NCI-H2107 treated with DMSO at 0.1 percent for 48 hours (cell line): ENCODE measurements around the gene NAGK.
"Not testable (repeated sequence)": the region's sequence is repeated elsewhere in the genome, so short reads cannot be mapped to it uniquely, and the experiment has no call there.

Experiments
- DNase-seq: peaks from one replicate; lab custom pipeline; 2025; ENCODE audit not compliant: unreplicated experiment; lab: John Stamatoyannopoulos, UW

NAGK gene

DNA sequence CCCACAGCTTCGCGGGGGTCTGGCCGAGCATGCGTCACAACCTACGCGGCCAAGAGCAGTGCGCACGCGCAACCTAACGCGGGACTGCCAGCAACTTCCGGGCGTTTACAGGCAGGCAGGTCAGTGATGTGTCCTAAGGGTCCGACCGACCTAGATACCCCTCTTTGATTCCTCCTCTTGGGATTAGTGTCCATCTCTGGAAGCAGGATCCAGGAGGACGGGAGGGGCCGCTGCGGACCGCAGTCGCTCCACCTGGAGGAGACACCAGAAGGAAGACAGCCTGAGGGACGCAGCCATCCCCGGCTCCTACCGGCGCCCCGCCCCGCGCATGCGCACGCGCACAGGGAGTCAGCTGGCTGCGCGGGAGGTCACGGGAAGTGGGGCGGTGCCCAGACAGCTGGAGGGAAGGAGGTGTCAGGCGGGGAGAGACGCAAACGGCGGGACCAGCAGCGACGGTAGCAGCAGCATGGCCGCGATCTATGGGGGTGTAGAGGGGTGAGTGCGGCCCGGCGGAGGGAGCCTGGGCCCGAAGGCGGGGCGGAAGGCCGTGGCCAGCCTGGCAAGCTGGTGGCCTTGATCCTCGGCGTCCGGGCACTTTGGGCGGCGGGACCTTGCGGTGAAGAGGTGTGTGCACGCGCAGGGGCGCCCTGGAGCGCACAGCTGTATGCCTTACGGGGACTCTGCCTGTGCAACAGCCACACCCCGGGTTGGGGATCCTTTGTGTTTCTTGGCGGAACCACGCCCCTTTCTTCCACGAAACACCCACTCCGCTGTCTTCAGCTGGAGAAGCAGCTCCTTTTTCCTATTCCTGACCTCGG is at the start of gene NAGK:
Gene NAGK, plus strand, starts transcription at position 431 of the 818 bp plus-strand sequence. Its CDS starts 36 bp downstream, at position 467.
- peak; percentile 80 for DNase-seq

- DNase-seq: not testable (repeated sequence)
Observed at GRCh38 chr2:71019989-71020388, 48.5 kb upstream of the NAGK start.

- DNase-seq: not testable (repeated sequence)
Observed at GRCh38 chr2:71021394-71021793, 47.1 kb upstream of the NAGK start.

GRCh38 chr2:71023553-71024243 is 44.8 kb upstream of the NAGK start:
- not testable (repeated sequence) for DNase-seq

GRCh38 chr2:71036296-71036695 is 32.2 kb upstream of the NAGK start:
- not testable (repeated sequence) for DNase-seq

- no peak for DNase-seq
Observed at GRCh38 chr2:71042287-71042686, 26.2 kb upstream of the NAGK start.

DNA sequence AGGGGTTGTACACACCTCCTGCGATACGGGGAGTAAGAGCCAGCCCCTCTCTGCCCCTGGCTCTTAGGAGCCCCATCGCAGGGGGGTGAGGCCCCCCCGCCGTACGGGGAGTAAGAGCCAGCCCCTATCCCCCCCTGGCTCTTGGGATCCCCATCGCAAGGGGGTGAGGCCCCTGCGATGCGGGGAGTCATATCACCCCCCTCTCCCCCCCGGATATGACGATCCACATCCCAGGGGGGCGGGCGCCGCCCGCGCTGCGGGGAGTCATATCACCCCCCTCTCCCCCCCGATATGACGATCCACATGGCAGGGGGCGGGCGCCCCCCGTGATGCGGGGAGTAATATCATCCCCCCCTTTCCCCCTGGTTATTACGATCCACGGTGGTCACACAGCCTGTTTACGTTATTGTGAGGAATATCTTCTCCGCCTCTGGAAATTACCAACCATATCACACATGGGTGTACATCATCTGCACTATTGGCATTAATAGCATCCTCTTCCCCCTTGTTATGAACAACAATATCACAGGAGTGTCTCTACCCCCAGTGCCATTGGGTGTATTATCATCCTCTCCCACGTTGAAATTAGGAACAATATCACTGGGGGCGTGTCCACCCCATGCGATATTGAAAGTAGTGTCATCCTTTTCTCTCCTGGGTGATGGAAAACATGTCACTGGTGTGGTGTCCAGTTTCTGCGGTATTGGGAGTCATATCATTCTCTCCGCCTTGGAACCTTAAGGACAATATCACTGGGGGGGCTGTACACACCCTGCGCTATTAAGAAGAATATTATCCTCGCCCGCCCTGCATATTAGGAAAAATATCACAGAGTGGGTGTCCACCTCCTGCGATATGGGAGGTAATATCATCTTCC is 24.7 kb upstream of the NAGK start:
- DNase-seq: no peak

- no peak for DNase-seq
Observed at GRCh38 chr2:71045151-71045550, 23.3 kb upstream of the NAGK start.

DNA sequence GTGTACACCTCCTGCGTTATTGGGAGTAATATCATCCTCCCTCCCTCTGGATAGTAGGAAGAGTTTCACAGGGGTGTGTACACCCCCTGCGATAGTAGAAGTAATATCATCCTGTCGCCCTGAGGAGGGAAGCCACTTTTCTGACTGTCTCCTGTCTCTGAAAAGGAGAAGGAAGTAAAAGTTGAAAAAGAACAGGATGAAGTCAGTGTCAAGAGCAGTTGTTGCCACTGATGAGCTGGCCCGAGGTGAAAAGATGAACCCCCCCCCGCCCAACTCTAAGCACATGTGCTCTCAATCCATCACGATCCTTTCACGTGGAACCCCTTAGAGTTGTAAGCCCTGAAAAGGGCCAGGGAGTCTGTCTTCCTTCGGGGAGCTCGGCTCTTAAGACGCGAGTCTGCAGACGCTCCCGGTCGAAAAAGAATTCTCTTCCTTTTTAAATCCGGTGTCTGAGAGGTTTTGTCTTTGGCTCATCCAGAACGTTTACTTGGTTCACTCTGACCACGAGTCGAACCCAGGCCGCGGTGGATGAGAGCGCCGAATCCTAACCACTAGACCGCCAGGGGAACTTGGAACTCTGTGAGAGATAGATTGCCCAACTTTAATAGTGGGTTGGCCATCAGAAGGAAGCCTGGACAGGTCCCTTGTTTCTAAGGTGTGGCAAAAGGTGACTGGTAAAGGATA is 22.4 kb upstream of the NAGK start:
- DNase-seq: no peak

GRCh38 chr2:71048096-71048495 is 20.4 kb upstream of the NAGK start:
- DNase-seq: no peak

DNA sequence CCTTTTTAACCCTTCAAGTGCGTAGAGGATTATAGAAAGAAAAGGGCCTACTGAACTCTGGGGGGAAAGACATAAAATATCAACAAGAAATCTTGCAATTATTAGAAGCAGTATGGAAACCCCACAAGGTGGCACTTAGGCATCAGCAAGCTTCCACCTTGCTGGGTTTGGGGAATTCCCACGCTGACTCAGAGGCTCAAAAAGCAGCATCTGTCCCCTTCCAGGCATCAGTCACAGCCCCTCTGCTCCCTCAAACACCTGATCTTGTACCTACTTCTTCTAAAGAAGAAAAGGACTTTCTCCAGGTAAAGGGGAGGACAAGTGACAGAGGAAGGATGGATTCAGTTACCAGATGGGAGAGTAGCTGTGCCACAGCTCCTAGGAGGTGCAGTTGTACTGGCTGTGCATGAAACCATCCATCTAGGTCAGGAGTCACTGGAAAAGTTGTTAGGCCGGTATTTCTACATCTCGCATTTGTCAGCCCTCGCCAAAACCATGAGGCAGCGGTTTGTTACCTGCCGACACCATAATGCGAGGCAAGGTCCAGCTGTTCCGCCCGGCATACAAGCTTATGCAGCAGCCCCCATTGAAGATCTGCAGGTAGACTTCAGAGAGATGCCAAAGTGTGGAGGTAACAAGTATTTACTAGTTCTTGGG is 18.6 kb upstream of the NAGK start:
- not testable (repeated sequence) for DNase-seq

DNA sequence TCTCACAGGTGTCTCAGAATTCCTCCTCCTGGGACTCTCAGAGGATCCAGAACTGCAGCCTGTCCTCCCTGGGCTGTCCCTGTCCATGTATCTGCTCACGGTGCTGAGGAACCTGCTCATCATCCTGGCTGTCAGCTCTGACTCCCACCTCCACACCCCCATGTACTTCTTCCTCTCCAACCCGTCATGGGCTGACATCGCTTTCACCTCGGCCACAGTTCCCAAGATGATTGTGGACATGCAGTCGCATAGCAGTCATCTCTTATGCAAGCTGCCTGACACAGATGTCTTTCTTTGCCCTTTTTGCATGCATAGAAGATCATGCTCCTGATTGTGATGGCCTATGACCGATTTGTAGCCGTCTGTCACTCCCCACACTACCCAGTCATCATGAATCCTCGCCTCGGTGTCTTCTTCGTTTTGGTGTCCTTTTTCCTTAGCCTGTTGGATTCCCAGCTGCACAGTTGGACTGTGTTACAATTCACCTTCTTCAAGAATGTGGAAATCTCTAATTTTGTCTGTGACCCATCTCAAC is 13.2 kb upstream of the NAGK start:
- DNase-seq: not testable (repeated sequence)

DNA sequence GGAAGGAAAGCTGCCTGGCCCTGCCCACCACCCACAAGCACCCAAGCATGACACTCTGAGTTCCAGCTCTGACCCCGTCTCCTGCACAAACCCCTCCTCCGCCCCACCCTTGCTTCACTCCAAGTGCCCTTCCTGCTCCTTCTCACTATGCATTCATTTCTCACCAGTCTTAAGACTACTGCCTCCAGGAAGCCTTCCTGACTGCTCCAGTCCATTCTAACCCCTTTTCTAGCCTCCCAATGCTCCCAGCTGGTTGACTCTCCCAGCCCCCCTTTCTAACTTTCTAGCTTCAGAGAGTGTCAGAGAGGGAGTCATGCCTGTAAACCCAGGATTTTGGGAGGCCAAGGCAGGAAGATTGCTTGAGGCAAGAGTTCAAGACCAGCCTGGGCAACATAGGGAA is 8.2 kb upstream of the NAGK start:
- DNase-seq: no peak

GRCh38 chr2:71060871-71061270 is 7.6 kb upstream of the NAGK start:
- DNase-seq: no peak

DNA sequence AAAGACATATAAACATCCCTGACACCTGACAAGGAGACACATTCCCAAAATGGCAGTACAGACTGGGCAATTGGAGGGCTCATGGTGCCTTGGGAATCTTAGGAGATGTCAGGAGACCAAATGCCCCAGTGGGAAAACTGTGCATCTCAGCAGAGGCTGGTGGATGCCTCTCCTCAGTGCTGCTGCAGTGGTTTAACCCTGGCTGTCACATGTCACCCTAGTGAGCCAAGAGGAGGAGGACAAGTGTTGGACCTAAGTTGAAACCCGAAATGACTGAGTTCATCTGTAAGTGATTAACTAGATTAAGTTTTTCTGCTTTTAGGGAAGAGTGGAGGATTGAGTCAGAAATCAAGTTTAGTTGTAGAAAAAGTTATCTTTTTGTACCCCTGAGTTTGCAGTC is 5.2 kb upstream of the NAGK start:
- DNase-seq: no peak

DNA sequence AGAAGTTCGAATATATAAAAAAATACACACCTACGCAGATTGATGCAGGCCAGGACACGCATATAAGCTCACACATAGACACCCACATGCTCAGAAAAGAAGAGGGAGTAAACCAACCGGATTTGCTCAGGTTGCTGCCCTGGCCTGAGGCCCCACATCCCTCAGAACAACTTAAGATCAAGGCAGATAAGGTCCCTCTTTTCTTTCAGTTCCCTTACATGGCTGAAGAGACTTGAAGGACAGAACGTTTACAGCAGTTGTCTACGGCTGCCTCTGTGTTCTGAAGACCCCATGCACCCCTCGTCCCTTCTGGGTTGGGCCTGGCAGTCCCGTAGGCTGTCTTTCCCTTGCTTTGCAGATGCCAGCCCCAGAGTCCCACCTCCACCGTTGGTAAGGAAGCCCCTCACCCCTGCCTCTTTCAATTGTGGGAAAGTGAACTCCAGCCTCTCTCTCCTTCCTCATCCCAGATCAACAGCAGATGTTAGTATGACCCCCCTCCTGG is 4.3 kb upstream of the NAGK start:
- DNase-seq: no peak

- DNase-seq: no peak
Observed at GRCh38 chr2:71064754-71065621, 3.5 kb upstream of the NAGK start.

DNA sequence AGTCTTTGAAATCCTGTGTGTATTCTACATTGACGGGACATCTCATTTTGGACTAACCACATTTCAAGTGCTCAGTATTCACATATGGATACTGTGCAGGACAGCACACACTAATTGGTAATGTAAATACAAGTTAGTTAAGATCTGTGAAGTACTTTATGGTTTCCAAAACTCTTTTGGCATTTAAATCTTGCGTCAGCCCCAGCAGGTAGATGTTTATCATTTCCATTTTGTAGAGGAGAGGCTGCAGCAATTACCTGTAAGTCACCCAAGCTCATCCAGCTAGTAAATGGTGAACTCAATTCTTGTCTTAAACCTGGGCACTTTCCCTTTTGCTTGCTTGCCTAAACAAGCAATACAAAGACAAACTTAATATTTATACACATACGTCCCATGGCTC is 1.6 kb upstream of the NAGK start:
- DNase-seq: no peak
